ENCODE results near the gene KCTD2.
A peak's percentile ranks its signal among the peaks of the same experiment; 100 is the strongest.

Gene KCTD2, protein sequence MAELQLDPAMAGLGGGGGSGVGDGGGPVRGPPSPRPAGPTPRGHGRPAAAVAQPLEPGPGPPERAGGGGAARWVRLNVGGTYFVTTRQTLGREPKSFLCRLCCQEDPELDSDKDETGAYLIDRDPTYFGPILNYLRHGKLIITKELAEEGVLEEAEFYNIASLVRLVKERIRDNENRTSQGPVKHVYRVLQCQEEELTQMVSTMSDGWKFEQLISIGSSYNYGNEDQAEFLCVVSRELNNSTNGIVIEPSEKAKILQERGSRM

DNA sequence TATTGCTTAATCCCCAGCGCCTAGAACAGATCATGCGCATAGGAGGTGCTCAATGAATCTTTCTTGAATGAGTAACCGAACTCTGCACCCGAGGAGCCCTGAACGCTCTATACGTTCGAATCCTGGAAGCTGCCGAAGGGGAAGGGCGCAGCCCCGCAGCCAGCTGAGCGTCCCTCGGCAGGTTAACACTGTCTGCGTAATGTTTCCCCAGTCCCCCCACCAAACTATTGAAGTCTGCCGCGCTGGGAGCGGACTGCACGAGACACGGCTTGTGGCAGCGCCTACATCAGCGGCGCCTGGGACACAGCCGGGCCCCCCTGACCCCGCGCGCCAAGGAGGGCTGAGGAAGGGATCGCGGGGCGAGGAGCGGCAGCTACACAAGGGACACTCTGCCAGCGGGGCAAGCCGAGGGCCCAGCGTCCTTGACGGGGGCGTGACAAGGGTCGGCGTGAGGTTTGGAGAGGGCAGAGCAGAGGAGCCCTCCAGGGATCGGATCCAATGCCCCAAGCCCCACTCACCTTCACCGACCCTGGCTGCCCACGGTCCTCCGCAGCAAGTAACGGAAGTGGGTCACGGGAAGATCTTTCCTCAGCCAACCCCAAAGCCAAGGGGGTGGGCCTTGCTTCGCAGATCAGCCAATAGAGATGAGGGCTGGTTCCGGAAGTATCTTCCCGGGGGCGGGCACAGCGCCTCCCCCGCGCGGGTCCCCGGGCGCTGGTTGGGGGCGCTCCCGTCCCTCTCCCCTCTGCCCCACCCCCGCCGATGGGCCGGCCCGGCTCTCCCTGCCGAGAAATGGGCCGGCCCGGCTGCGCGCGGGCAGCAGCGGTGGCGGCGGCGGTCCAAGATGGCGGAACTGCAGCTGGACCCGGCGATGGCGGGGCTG, at the start of gene KCTD2, which contains the start of gene ATP5PD:
KCTD2 (plus strand) TSS at position 819 of the 883 bp plus-strand sequence; CDS start at position 845, 26 bp downstream.
ATP5PD (minus strand) TSS at position 563 of the 883 bp plus-strand sequence. CDS start 4,319 bp downstream, outside the sequence.
- in situ Hi-C loops (cut with HindIII; ENCODE audit: low sequenced_read_pairs) = no loop called here

DNA sequence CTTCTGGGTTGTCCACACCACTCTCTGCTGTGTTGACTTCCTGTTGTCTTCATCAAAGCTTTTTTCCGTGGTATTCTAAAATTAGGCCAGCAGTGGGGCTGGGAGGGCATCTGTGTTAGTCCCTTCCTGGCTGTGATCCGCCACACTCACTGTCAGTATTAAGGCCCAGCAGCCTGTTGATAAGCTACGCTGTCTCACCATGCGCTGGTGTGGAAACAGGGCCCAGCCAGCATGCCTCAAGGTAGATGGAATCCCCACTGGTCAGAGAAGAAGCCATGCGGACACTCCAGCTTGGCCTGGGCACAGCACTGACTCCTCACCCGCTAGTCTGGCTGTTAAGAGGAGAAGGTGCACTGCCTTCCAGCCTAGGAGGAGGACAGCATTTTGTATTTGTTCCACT, 48.2 kb upstream of the KCTD2 start:
- H3K4me3 ChIP-seq (ENCODE audit: low read depth, low read length) = no peak overlapping the region
- in situ Hi-C loops (cut with HindIII; ENCODE audit: low sequenced_read_pairs) = no loop called here

More for the DNA sequence above, at the start of gene KCTD2, which contains the start of gene ATP5PD:
- peak within 1 kb of the TSS; percentile 95 for H3K4me3 ChIP-seq (ENCODE audit: low read depth, low read length)
- peak; percentile 98 for DNase-seq (ENCODE audit: low read depth, low spot score)
- TF ChIP-seq, protein P1, sequence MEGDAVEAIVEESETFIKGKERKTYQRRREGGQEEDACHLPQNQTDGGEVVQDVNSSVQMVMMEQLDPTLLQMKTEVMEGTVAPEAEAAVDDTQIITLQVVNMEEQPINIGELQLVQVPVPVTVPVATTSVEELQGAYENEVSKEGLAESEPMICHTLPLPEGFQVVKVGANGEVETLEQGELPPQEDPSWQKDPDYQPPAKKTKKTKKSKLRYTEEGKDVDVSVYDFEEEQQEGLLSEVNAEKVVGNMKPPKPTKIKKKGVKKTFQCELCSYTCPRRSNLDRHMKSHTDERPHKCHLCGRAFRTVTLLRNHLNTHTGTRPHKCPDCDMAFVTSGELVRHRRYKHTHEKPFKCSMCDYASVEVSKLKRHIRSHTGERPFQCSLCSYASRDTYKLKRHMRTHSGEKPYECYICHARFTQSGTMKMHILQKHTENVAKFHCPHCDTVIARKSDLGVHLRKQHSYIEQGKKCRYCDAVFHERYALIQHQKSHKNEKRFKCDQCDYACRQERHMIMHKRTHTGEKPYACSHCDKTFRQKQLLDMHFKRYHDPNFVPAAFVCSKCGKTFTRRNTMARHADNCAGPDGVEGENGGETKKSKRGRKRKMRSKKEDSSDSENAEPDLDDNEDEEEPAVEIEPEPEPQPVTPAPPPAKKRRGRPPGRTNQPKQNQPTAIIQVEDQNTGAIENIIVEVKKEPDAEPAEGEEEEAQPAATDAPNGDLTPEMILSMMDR (IDR thresholded peaks at IDR 0.05; ENCODE audit: low read depth, low read length) = no peak

DNA sequence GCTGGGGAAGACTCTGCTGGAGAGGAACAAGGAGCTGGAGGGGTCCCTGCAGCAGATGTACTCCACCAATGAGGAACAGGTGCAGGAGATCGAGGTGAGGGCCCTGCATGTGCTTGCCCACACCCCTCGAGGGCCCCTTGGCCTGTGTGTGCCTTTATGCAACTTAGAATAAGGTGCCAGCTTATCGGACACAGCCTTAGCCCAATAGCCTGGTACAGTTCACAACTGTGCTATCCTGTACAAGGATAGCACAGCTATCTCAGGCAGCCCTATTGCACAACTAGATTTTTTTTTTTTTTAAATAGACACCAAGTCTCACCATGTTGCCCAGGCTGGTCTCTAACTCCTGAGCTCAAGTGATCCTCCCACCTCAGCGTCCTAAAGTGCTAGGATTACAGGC, 47.5 kb upstream of the KCTD2 start:
- in situ Hi-C loops (cut with HindIII; ENCODE audit: low sequenced_read_pairs) = no loop called here
- no peak overlapping the region for H3K4me3 ChIP-seq (ENCODE audit: low read depth, low read length)
- no peak for DNase-seq (ENCODE audit: low read depth, low spot score)
- TF ChIP-seq, protein P1 (IDR thresholded peaks at IDR 0.05; ENCODE audit: low read depth, low read length) = no peak

More for the DNA sequence above, 48.2 kb upstream of the KCTD2 start:
- TF ChIP-seq, protein P1 (IDR thresholded peaks at IDR 0.05; ENCODE audit: low read depth, low read length) = no peak
- DNase-seq (ENCODE audit: low read depth, low spot score) = no peak

DNA sequence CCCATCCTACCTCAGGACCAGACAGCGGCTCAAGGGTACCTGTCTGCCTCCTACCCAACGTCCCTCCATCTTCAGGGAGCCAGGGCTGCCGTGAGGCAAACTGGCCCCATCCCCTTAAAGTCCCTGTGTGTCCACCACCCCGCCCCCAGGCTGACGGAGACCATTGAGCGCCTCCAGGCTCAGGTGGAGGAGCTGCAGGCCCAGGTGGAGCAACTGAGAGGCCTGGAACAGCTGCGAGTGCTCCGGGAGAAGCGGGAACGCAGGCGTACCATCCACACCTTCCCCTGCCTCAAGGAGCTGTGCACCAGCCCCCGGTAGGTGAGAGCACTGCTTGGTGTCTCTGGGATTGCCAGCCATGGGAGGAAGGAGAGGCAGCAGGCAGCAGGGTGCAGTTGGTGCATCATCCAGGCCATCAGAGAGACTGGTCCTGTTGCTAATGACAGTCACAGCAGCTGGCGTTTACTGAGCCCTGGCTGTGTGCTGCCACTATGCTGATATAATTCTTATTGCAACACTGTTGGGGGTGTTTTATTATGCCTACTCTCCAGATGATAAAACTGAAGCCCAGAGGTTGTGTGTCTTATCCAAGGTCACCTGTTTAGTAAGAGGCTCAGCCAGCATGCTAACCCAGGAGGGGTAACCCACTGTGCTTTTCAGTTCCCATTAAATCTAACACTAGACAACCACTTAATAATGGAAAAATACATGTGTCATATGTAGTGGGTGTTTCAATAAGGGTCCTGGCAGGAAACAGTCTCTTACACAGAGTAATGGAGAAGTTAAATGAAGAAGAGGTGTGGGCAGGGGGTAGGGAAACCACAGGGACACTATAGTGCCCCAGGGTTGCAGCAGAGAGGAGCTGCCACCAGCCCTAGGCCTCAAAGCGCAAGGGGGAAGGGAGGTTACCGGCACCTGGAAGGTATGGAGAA, 44.8 kb upstream of the KCTD2 start:
- no peak overlapping the region for H3K4me3 ChIP-seq (ENCODE audit: low read depth, low read length)
- TF ChIP-seq, protein P1 (IDR thresholded peaks at IDR 0.05; ENCODE audit: low read depth, low read length) = no peak
- no peak for DNase-seq (ENCODE audit: low read depth, low spot score)
- in situ Hi-C loops (cut with HindIII; ENCODE audit: low sequenced_read_pairs) = no loop called here

DNA sequence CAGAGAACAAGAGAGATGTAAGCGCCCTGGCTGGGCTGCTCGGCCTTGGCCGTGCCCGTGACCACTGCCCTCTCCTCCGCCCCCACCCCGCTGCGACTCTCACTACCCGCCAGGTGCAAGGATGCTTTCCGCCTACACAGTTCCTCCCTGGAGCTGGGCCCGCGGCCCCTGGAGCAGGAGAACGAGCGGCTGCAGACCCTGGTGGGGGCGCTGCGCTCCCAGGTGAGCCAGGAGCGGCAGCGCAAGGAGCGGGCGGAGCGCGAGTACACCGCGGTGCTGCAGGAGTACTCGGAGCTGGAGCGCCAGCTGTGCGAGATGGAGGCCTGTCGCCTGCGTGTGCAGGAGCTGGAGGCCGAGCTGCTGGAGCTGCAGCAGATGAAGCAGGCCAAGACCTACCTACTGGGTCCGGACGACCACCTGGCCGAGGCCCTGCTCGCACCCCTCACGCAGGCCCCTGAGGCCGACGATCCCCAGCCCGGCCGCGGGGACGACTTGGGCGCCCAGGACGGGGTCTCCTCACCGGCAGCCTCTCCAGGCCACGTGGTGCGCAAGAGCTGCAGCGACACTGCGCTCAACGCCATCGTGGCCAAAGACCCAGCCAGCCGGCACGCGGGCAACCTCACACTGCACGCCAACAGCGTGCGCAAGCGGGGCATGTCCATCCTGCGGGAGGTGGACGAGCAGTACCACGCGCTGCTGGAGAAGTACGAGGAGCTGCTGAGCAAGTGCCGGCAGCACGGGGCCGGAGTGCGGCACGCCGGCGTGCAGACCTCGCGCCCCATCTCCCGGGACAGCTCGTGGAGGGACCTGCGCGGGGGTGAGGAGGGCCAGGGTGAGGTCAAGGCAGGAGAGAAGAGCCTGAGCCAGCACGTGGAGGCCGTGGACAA, 43.7 kb upstream of the KCTD2 start:
- H3K4me3 ChIP-seq (ENCODE audit: low read depth, low read length) = no peak overlapping the region
- DNase-seq (ENCODE audit: low read depth, low spot score) = no peak
- in situ Hi-C loops (cut with HindIII; ENCODE audit: low sequenced_read_pairs) = no loop called here
- TF ChIP-seq, protein P1 (IDR thresholded peaks at IDR 0.05; ENCODE audit: low read depth, low read length) = no peak

Data from astrocyte of the spinal cord (primary cell).